Measurements from ENCODE around the gene TMEM95. TPM values are rescaled to one million over a fixed set of nuclear protein-coding genes. Genes with fewer than 3 reads are reported as not detected.
"Not testable (repeated sequence)": the region's sequence is repeated elsewhere in the genome, so short reads cannot be mapped to it uniquely, and the experiment has no call there.

Gene TMEM95
- total and polyA plus RNA-seq, 8 donors: not detected

DNA sequence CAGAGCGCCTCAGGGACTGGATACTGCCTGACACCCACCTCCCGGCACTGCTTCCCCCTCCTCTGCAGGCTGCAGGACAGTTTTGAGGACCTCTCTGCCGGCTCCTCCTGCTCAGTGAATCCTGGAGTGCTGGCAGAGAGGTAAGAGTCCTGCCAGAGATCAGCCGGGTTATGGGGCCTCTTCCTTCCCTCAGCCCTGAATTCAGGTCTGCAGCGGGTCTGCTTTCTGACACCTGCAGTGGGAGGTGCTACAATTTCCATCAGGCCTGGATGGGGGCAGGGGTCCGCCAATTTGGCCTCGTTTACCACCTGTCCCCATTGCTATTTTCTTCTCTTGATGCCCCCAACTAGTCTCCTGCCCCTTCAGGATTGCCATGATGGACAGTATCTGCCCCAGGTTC, 22.8 kb upstream of the TMEM95 start:
- no peak overlapping the region for H3K4me3 ChIP-seq
- H3K9me3 ChIP-seq: no peaks in the 10 kb centered on the region
- no peak overlapping the region for H3K27ac ChIP-seq
- intact Hi-C loops (cut with DNase I; ENCODE audit: low total_unique reads): no loop called here
- no peak for DNase-seq
- WGBS, 5 donors: 47 to 65% (median 54%) methylated on average over 7 of the region's 7 CpGs
- peaks cover 0 to 3% (median 0%) of the 10 kb centered on the region in 4 donors for H3K36me3 ChIP-seq
- H3K4me1 ChIP-seq: peaks cover 12 to 28% (median 27%) of the 10 kb centered on the region in 4 donors
- peaks cover 0 to 33% (median 4%) of the 10 kb centered on the region in 3 donors for H3K27me3 ChIP-seq
- TF ChIP-seq POLR2A (IDR thresholded peaks at IDR 0.05) (no peak), POLR2AphosphoS5 (IDR thresholded peaks at IDR 0.05) (no peak), EP300 (IDR thresholded peaks at IDR 0.05) (no peak)
- TF ChIP-seq, protein P1, sequence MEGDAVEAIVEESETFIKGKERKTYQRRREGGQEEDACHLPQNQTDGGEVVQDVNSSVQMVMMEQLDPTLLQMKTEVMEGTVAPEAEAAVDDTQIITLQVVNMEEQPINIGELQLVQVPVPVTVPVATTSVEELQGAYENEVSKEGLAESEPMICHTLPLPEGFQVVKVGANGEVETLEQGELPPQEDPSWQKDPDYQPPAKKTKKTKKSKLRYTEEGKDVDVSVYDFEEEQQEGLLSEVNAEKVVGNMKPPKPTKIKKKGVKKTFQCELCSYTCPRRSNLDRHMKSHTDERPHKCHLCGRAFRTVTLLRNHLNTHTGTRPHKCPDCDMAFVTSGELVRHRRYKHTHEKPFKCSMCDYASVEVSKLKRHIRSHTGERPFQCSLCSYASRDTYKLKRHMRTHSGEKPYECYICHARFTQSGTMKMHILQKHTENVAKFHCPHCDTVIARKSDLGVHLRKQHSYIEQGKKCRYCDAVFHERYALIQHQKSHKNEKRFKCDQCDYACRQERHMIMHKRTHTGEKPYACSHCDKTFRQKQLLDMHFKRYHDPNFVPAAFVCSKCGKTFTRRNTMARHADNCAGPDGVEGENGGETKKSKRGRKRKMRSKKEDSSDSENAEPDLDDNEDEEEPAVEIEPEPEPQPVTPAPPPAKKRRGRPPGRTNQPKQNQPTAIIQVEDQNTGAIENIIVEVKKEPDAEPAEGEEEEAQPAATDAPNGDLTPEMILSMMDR (IDR thresholded peaks at IDR 0.05): no peak

DNA sequence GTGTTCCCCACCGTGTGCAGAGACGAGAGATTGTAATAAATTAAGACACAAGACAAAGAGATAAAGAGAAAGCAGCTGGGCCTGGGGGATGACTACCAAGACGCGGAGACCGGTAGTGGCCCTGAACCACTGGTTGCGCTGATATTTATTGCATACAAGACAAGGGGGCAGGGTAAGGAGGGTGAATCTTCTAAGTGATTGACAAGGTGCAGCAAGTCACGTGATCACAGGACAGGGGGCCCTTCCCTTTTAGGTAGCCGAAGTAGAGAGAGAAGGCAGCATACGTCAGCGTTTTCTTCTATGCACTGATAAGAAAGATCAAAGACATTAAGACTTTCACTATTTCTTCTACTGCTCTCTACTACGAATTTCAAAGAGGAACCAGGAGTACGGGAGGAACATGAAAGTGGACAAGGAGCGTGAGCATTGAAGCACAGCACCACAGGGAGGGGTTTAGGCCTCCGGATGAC, 22.3 kb upstream of the TMEM95 start:
- intact Hi-C loops (cut with DNase I; ENCODE audit: low total_unique reads); H3K4me3 ChIP-seq; H3K9me3 ChIP-seq; DNase-seq; H3K27ac ChIP-seq; H3K36me3 ChIP-seq: not testable (repeated sequence)
- WGBS, 5 donors: 37 to 45% (median 44%) methylated on average over 13 to 14 of the region's 14 CpGs
- peaks cover 0 to 37% (median 4%) of the 10 kb centered on the region in 3 donors for H3K27me3 ChIP-seq
- peaks cover 12 to 27% (median 25%) of the 10 kb centered on the region in 4 donors for H3K4me1 ChIP-seq

DNA sequence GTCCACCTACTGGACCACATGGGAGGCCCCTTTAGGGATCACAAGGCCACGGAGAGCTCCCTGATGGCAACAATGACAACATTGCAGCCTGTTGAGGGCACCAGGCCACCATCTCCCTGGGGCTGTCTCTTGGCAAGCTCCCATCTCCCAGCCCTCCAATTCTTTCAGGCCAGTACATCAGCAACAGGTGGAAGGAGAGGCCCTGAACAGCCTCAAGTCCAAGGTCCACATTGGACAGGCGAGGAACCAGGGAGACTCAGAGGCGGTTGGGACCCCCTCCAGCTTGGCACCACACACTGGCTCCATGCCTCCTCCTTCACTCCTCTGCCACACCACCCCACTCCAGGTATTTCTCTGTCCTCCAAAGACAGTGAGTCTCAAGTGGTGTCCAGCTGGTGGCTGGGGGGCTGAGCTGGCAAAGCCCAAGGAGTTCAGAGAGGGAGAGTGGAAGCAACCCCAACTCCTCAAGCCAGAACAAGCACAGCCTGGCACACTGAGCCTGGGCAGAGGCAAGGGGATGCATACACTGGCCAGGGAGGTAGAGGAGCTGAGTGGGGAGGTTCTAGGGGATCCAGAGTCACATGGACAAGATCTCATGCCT, 19.9 kb upstream of the TMEM95 start:
- intact Hi-C loops (cut with DNase I; ENCODE audit: low total_unique reads): no loop called here

DNA sequence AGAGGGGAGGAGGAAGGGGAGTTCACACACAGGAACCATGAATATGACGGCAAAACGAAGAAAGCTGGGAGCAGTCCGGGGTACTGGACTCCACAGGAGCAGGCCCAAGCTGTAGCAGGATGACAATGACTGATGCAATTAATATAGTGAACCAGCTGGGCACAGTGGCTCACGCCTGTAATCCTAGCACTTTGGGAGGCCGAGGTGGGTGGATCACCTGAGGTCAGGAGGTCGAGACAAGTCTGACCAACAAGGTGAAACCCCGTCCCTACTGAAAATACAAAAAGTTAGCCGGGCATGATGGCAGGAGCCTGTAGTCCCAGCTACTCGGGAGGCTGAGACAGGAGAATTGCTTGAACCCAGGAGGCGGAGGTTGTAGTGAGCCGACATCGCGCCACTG, 19.2 kb upstream of the TMEM95 start:
- H3K9me3 ChIP-seq; H3K4me1 ChIP-seq; H3K36me3 ChIP-seq; DNase-seq; H3K4me3 ChIP-seq; intact Hi-C loops (cut with DNase I; ENCODE audit: low total_unique reads): not testable (repeated sequence)
- peak overlapping the region in 2 of 5 donors; percentile 40 to 80 for H3K27ac ChIP-seq
- WGBS, 5 donors: 75 to 81% (median 77%) methylated on average over 13 of the region's 13 CpGs
- H3K27me3 ChIP-seq: peaks cover 0 to 42% (median 9%) of the 10 kb centered on the region in 3 donors

More for the DNA sequence above, 19.9 kb upstream of the TMEM95 start:
- Histone ChIP-seq H3K27ac (no peak overlapping the region), H3K27me3 (peaks cover 0 to 40% (median 4%) of the 10 kb centered on the region in 3 donors), H3K36me3 (no peaks in the 10 kb centered on the region), H3K4me3 (no peak overlapping the region), H3K9me3 (no peaks in the 10 kb centered on the region), H3K4me1 (peaks cover 6 to 17% (median 10%) of the 10 kb centered on the region in 4 donors)
- TF ChIP-seq POLR2AphosphoS5 (IDR thresholded peaks at IDR 0.05): no peak
- TF ChIP-seq POLR2A (IDR thresholded peaks at IDR 0.05): no peak
- TF ChIP-seq, protein P1 (IDR thresholded peaks at IDR 0.05): no peak
- DNase-seq: no peak
- 56 to 86% (median 74%) methylated on average over 3 of the region's 3 CpGs for WGBS, 5 donors

DNA sequence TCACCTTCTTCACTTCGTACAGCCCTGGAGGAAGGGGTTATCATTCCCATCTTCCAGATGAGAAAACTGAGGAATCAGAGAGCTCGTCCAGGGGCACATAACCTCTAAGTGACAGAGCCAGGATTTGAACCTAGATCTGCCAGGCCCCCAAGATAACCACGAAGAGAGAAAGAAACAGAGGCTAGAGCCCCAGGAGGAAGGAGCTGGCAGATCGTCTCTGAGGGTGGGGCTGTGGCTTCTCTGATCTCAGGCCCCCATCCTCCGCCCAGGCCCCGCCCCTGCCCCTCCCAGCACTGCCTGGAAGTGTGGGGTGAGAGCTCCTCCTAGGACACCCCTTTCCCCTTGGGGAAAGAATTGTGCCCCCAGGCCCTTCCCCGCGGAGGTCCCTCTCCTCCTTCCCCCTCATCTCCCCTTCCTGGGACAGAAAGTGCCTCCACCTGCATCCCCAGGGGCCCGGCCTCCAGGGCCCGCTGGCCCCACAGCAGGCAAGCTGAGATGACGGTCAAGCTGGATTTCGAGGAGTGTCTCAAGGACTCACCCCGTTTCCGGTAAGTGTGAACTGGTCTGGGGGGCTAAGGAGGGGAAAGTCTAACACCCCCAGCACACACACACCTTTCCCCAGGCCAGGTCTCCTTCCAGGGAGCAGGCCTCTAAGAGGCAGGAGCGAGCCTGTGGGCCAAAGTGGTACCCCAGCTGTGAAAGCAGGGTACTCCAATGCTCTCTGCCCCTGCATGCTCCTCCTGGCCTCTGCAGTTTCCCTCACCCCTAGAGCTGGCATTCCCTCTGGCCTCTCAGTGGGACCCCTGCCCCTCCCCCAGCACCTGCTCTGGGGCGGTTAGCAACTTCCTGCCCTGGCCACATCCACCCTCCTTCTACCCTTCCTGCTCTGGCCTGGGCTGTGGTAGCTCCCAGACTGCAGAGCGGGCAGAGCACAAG, 18.4 kb upstream of the TMEM95 start, which contains the start of gene ACAP1:
TSS of gene ACAP1 (plus strand) at position 290 of the 936 bp plus-strand sequence. CDS start at position 496, 206 bp downstream.
- H3K4me1 ChIP-seq: peaks cover 0 to 8% (median 2%) of the 10 kb centered on the region in 4 donors
- TF ChIP-seq EP300 (IDR thresholded peaks at IDR 0.05): no peak
- no peak for TF ChIP-seq POLR2AphosphoS5 (IDR thresholded peaks at IDR 0.05)
- TF ChIP-seq, protein P1 (IDR thresholded peaks at IDR 0.05): no peak
- TF ChIP-seq POLR2A (IDR thresholded peaks at IDR 0.05): no peak
- H3K27me3 ChIP-seq: peaks cover 0 to 49% (median 13%) of the 10 kb centered on the region in 3 donors
- H3K9me3 ChIP-seq: no peaks in the 10 kb centered on the region
- peak within 1 kb of the TSS; percentile 15 to 44 (median 38) for H3K4me3 ChIP-seq
- no peaks in the 10 kb centered on the region for H3K36me3 ChIP-seq
- peak within 1 kb of the TSS; percentile 18 to 80 (median 40) for H3K27ac ChIP-seq
- intact Hi-C loops (cut with DNase I; ENCODE audit: low total_unique reads): no loop called here
- WGBS, 5 donors: 40 to 47% (median 44%) methylated on average over 14 to 17 of the region's 17 CpGs
- peak; percentile 53 to 62 for DNase-seq

DNA sequence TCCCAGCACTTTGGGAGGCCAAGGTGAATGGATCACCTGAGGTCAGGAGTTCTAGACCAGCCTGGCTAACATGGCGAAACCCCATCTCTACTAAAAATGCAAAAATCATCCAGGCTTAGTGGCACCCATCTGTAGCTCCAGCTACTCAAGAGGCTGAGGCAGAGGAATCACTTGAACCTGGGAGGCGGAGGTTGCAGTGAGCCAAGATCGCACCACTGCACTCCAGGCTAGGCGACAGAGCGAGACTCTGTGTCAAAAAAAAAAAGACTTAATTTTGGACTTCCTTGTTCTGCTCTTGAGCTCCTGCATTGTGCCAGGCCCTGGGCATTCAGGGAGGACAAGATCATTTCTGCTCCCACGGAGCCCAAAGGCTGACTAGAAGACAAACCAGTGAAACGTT, 17.4 kb upstream of the TMEM95 start:
- intact Hi-C loops (cut with DNase I; ENCODE audit: low total_unique reads); H3K4me1 ChIP-seq; H3K36me3 ChIP-seq; H3K9me3 ChIP-seq; DNase-seq: not testable (repeated sequence)
- 61 to 77% (median 73%) methylated on average over 7 of the region's 7 CpGs for WGBS, 5 donors
- Histone ChIP-seq H3K27ac (peak overlapping the region in 1 of 5 donors; percentile 80), H3K27me3 (peaks cover 0 to 60% (median 17%) of the 10 kb centered on the region in 3 donors), H3K4me3 (peak overlapping the region in 3 of 4 donors; percentile 15 to 44 (median 36))
